Astrocyte of the cerebellum (primary cell): Measurements from ENCODE around the gene GABPA.

Experiments
- DNase-seq: peaks from one replicate; pipeline ENCODE4 v3.0.0-alpha.2; 2011; ENCODE audit warnings: low read depth
- H3K4me3 ChIP-seq: 2 replicates; pipeline ENCODE4 v1.5.1; 2011; ENCODE audit warnings: mild to moderate bottlenecking, low read depth, low read length, moderate library complexity
- in situ Hi-C: cut with HindIII; loops from 2 replicates; pipeline ENCODE4 v1.10.0; 2017; ENCODE audit warnings: low sequenced_read_pairs
- TF ChIP-seq, protein P1 (sequence below): IDR thresholded peaks from 2 replicates; pipeline ENCODE4 v1.5.1; 2012; ENCODE audit warnings: low read length, low read depth, moderate library complexity, mild to moderate bottlenecking; ENCODE audit errors: missing control alignments

Gene GABPA

DNA sequence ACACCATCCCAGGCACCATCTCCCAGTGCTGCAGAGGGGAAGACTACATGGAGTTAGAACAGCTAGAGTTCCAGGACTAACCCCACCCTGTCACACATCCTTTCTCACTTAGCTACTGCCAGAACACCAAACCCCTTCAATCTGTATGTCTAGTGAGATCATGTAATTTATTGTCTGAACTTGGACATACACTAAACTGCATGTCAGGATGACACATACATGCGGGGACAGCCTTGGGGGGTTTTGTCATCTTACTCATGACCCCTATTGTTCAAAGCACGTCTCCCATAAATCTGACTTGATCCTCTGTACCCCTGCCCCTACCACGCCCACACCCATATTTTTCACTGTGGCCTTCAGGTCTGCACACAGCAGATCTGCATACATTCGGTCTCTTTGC, 71.3 kb downstream of the GABPA start:
- in situ Hi-C loops: no loop called here
- TF ChIP-seq, protein P1, sequence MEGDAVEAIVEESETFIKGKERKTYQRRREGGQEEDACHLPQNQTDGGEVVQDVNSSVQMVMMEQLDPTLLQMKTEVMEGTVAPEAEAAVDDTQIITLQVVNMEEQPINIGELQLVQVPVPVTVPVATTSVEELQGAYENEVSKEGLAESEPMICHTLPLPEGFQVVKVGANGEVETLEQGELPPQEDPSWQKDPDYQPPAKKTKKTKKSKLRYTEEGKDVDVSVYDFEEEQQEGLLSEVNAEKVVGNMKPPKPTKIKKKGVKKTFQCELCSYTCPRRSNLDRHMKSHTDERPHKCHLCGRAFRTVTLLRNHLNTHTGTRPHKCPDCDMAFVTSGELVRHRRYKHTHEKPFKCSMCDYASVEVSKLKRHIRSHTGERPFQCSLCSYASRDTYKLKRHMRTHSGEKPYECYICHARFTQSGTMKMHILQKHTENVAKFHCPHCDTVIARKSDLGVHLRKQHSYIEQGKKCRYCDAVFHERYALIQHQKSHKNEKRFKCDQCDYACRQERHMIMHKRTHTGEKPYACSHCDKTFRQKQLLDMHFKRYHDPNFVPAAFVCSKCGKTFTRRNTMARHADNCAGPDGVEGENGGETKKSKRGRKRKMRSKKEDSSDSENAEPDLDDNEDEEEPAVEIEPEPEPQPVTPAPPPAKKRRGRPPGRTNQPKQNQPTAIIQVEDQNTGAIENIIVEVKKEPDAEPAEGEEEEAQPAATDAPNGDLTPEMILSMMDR: no peak
- no peak for DNase-seq

DNA sequence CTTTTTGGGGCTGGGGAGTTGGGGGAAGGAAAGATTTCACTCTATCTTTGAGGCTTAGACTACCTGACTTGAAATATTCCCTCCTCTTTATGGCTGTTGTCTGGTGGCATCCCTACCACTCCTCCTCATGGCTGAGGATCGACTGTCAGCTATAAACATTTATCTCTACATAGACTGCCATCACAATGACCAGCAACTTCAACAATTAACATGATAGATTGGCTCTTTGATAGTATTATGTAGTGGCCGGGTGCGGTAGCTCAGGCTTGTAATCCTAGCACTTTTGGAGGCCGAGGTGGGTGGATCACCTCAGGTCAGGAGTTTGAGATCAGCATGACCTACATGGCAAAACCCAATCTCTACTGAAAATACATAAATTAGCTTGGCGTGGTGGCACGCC, 72.4 kb downstream of the GABPA start:
- TF ChIP-seq, protein P1: no peak
- no peak overlapping the region for H3K4me3 ChIP-seq
- in situ Hi-C loops: no loop called here
- DNase-seq: no peak

More for the DNA sequence above, 71.3 kb downstream of the GABPA start:
- no peak overlapping the region for H3K4me3 ChIP-seq

DNA sequence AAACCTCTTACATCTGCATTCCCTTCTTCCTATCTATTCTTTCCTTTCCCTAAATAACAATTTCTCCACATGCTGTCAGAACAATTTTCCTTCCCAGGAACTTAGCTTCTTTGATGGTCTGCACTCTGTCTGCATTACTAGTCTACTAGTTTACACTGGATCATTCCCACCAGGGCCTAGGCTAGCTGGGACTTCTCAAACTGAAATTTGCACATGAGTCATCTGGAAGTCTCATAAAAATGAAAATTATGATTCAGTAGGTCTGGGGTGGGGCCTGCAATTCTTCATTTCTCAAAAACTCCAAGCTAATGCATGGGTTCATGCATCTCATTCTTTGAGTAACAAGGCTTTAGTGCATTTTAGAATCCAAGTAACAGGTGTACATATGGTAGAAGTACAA, 74.2 kb downstream of the GABPA start:
- TF ChIP-seq, protein P1: no peak
- no peak overlapping the region for H3K4me3 ChIP-seq
- in situ Hi-C loops: no loop called here
- DNase-seq: no peak

DNA sequence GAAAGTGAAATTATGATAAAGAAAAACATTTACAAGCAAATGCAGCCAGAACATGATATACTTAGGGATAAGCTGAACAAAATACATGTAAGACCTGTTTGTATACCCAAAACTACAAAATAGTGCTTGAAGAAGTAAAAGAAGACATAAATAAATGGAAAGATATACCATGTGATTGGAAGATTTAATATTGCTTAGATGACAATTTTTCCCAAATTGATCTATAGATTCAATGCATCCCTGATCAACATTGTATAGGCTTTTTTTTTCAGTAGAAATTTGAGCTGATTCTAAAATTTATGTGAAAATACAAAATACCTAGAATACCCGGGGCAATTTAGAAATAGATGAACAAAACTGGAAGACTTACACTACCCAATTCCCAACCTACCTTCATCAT, 76.4 kb downstream of the GABPA start:
- DNase-seq: no peak
- no peak overlapping the region for H3K4me3 ChIP-seq
- in situ Hi-C loops: no loop called here
- TF ChIP-seq, protein P1: no peak

DNA sequence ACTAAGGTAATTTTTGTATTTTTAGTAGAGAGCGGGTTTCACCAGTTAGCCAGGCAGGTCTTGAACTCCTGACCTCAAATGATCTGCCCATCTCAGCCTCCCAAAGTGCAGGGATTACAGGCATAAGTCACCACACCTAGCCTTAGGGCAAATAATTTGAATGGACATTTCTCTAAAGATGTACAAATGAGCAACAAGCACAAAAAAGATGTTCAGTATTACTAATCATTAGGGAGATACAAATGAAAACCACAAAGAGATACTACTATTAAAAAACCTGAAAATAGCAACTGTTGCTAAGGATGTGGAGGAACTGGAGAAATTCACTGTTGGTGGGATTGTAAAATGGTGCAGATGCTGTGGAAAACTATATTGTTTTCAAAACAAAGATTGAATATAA, 79.1 kb downstream of the GABPA start:
- TF ChIP-seq, protein P1: no peak
- no peak for DNase-seq
- in situ Hi-C loops: no loop called here
- no peak overlapping the region for H3K4me3 ChIP-seq

DNA sequence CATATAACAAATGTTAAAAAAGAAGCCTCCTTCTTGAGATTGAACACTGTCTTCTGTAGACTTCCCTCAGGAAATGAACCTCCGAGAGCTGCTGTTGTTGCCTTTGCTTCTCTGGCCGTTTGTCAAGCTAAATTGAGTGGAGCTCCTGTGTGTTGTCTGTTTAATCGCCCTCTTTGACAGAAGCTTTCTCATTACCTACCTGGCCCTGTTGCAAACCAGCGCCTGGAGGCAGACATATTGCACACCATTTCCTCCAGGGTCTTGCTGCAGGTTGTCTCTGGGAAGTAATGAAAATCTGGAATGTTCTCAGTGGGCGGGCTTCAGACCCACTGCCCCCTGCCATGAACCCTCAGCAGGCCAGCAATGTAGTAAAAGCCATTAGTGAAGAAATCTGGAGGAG, 83.3 kb downstream of the GABPA start:
- no peak for DNase-seq
- H3K4me3 ChIP-seq: no peak overlapping the region
- TF ChIP-seq, protein P1: no peak
- in situ Hi-C loops: no loop called here

DNA sequence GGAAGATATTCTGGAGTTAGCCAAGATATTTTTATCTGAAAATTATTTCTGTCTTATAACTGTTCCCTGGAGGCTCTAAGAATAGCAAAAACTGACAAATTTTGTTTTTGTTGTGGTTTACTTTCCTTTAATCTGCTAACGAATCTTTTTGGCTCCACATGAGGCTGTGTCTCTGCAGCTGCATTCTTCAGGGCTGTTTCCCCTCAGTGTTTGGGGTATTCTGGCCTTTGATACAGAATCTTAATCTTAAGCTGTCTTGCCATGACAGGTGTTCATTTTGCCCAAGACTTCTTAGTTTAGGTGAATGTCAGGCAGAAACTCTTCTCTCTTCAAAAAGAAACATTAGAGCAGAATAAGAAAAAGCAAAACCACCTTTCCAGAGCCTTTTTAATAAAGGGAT, 83.8 kb downstream of the GABPA start:
- H3K4me3 ChIP-seq: no peak overlapping the region
- in situ Hi-C loops: no loop called here

More for the DNA sequence above, 83.8 kb downstream of the GABPA start:
- TF ChIP-seq, protein P1: no peak
- DNase-seq: no peak
